COLO668 (cell line): ENCODE measurements around the gene HHATL.

Experiments
- DNase-seq: peaks from one replicate; lab custom pipeline; 2025; ENCODE audit not compliant: unreplicated experiment; lab: John Stamatoyannopoulos, UW

HHATL gene

GRCh38 chr3:42713747-42714146 lies 11.1 kb upstream of the HHATL start:
- DNase-seq = no peak

- no peak for DNase-seq
These were observed 10.2 kb upstream of the HHATL start for GRCh38 chr3:42712688-42713372.

GRCh38 chr3:42712344-42712648 lies 9.7 kb upstream of the HHATL start:
- DNase-seq = no peak

DNA sequence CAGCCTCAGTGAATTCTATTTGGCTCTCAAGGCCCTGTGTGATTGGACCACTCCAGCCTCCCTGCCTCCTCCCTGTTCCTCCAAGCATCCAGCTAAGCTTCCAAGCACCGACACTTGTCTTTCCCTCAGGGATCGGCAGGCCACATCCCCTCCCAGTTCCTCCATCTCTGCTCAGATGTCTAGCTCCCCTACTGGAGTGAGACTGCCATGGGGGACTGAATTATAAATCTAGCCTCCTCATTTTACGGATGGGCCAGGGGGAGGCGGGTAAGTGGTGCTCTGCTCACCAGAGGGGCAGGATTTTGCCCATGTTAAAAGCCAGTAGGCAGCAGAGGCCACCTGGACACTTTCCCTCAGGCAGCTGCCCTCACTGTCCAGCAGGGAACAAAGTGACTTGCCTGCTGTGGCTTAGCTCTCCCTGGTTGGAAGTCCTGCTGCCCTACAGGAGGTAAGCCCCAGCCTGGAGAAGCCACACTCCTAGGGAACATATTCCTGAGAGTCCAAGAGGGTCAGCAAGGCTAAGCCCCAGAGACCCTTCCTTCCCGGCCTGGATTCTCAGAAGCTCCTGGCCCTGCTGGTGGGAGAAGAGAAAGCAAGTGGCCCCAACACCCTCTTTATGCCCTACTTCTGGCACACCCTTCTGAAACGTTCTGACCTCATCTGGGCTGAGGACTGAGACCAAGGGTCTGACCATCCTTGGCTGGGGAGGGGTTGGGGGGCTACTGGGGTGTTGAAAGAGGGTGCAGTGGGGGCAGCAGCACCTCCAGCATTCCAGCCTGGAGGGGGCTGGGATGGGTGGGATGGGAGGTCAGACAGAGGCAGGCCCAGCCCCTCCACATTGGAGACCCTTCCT lies 9.1 kb upstream of the HHATL start:
- no peak for DNase-seq

GRCh38 chr3:42710323-42711021 lies 7.9 kb upstream of the HHATL start:
- DNase-seq = no peak

GRCh38 chr3:42709621-42710020 lies 7.0 kb upstream of the HHATL start:
- DNase-seq = no peak

GRCh38 chr3:42708611-42709151 lies 6.1 kb upstream of the HHATL start:
- DNase-seq = no peak

DNA sequence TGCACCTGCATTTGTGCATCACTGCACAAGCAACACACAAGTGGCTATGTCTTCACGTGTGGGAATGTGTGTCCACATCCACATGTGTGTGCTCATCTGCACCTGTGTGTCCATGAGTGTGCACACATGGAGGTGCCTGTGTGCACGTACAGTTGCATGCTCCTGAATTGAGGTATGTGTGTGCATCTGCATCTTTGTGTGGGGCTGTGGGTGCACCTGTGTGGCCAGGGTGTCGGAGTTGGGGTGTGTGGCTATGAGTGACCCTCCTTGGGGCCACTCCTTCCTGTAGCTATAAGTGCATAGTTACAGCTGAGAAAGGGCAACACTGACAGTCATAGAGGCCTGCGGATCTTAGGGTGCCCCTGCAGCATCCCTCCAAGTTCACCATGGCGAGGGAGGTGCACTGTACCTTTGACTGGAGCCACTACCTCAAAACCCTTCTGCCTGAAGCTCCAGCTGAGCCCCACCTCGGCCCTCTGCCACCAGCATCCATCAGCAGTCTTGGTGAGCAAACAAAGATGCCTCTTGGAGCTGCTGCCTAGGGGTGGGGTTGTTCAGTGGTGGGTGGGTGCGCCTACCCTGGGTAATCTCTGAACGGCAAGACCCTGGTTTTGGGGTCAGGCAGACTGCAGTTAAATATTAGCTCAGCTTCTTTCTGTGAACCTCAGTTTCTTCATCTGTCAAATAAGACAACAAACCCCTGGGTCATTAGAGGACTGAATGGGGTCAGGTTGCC lies 5.2 kb upstream of the HHATL start:
- DNase-seq = no peak

GRCh38 chr3:42706721-42707619 lies 4.4 kb upstream of the HHATL start:
- no peak for DNase-seq

DNA sequence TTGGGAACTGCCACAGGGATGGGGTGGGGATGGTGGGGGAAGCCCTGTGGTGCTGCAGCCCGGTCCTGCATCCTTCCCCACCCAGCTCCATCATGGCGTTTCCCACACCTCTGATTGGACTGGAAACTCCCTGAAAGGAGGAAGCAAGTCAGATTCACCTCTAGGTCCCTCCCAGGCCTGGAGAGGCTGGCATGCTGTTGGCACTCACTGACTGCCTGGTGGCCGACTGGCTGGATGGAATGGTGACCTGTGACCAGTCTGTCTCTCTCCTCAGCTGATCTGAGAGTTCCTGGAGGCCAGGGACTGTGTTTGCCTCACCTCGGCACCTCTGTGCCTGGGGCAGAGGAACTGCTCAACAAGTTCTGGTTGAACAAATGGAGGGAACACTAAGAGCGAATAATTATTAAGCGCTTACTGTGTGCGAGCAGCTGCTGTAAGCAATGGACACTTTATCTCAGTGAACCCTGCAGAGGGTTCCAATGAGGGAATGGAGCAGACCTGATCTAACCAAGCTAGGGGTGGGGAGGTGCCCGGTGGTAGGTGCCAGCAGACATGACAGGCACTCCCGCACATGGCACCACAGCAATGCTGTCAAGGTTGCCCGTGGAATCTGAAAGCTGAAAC lies 3.5 kb upstream of the HHATL start:
- DNase-seq = no peak

DNA sequence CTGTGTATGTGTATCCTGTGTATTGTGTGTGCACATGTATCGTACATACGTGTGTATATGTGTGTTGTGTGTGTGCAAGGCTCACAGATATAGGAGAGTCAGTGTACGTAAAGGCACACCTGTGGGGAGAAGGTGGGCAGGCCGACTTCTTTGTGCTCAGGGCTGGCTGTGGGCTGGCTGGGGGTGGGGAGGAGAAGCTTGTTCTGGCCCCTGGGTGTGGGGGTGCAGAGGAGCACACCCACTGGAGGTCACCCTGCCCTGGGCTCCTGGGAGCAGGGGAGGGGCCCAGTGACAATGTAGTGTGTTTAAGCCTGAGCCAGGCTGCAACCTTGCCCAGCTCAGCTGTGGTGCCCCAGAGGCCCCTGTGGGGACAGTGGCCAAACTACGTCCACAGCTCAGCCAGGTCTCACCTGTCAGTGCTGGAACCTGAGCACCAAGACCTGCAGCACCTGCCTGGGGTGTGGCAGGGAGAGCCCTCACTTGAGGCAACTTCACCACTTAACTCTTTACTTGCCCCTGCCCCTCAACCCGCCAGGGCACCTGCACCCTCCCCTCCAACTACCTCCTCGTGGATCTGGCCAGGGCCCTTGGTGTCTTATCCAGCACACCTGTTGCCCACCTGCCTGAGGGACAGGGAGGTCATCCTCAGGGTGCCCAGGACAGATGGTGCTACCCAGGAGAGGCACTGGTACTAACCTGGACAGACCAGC lies 2.6 kb upstream of the HHATL start:
- DNase-seq = no peak

DNA sequence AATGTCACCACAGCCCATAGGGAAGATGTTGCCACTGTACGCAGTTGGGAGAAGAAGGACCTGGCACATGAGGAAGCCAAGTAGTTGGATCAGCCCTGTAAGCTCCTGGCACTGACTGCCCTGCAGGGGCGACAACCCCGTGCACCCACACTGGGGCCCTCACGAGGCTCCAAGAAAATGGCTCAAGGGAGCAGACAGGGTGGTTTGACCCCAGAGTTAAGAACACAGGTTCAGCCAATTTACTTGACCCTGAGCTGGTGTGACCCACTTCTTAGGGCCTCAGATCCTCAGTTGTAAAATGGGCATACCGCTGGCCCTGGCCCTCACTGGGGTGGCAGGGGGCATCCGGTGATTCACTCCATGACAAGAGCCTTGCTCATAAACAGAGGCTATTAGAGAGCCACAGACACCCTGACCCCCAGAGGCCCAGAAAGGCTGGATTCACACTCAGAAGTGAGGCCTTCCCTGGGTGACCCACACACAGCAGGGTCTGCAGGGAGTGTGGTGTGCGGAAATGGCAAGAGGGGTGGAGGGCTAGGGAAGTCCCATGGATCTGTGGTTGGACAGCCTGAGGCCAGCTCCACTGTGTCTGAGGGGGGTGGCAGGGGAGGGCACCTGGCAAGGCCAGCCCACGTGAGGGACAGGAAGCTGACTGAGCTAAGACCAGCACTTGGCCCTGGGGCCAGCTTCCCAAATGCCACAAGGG lies 1.7 kb upstream of the HHATL start:
- no peak for DNase-seq

DNA sequence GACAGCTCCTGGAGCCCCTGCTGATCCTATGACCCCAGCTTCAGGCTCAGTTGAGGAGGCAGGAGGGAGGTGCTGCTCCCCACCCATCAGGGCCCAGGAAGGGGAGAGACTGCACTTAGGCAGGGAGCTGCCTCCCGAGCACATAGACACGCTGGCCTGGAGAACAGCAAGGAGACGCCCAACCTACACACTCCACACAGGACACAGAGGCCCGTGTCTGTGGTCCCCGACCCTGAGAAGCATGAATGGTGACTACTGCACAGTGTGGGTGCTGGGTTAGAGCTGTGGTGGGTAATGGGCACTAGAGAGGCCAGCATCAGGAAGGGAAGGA lies 1.1 kb upstream of the HHATL start:
- DNase-seq = no peak

GRCh38 chr3:42702982-42703694 lies 540 bp upstream of the HHATL start:
- no peak for DNase-seq

- DNase-seq = peak; percentile 28
These were observed 1.1 kb downstream of the HHATL start for GRCh38 chr3:42701371-42702065.

DNA sequence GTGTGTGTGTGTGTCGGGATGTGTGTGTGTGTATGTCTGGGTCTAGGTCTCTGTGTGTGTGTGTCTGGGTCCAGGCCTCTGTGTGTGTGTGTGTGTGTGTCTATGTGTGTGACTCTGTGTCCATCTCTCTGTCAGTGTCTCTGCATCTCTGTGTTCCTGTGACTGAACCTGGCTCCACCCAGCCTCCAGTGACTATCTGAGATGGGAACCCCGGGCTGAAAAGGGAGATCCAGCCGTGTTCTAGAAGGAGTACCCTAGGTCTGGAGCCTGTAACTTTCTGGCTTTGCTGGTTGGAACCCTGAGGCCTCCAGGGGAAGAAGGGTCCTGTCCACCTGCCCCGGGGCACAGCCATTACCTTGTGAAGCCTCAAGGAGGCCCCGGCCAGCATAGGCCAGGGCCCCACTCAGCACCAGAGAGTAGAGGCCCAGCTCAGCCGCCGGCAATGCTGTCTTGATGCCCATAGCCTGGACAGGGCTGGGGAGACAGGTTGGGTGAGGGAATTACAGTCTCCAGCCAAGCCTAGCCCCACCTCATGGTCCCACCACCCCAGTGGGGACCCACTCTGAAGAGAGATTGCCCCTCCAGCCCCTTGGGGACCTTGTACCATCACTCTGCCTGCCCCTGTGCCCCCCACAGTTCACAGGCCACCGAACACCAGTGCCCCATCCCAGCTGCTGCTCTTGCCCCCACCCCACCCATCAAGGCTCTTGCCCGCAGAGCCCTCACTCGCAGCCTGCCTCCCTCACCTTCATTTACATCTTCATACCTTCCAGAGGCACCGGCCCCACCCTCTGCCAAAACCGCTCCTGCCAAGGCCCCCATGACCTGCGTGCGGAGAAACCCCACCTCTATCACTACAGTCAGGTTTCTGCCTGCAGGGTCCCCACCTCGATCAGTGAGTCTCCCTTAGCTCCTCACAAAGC lies 2.0 kb downstream of the HHATL start:
- no peak for DNase-seq
